ENCODE data around the gene ALKBH5.
A peak's percentile ranks its signal among the peaks of the same experiment; 100 is the strongest.

ALKBH5 gene

DNA sequence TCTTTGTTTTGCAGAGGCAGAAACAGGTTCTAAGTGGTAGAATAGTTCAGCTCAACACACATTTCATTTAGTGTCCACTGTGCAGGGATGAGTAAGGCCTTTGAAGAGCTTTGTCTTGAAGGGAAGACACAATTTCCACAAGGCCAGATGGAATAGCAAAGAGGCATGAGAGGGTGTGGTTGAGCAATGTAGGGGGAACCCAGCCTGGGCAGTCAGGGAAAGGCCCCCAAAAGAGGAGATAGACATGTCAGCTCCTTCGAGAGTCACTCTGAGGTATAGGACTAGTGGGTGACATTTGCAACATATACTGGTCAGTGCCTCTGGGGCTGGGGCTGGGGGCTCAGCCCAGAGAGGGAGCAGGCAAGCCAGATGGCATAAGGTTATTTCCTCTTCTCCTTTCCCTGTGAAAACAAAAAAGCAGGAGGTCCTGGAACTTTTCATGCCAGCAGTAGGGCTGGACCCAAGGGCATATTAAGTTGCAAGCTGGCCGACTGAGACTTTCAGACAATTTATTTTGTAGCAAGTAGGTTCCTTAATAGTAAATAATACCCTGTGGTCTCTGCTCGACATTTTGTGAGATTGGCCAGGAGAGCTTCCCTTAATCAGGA is 7.1 kb downstream of the ALKBH5 start:
- DNase-seq (ENCODE audit: low read depth): no peak
- H3K4me3 ChIP-seq (ENCODE audit: low read depth, low read length): no peak overlapping the region
- TF ChIP-seq, protein P1, sequence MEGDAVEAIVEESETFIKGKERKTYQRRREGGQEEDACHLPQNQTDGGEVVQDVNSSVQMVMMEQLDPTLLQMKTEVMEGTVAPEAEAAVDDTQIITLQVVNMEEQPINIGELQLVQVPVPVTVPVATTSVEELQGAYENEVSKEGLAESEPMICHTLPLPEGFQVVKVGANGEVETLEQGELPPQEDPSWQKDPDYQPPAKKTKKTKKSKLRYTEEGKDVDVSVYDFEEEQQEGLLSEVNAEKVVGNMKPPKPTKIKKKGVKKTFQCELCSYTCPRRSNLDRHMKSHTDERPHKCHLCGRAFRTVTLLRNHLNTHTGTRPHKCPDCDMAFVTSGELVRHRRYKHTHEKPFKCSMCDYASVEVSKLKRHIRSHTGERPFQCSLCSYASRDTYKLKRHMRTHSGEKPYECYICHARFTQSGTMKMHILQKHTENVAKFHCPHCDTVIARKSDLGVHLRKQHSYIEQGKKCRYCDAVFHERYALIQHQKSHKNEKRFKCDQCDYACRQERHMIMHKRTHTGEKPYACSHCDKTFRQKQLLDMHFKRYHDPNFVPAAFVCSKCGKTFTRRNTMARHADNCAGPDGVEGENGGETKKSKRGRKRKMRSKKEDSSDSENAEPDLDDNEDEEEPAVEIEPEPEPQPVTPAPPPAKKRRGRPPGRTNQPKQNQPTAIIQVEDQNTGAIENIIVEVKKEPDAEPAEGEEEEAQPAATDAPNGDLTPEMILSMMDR (IDR thresholded peaks at IDR 0.05; ENCODE audit: insufficient read depth, low read depth, low read length, missing control alignments): no peak

DNA sequence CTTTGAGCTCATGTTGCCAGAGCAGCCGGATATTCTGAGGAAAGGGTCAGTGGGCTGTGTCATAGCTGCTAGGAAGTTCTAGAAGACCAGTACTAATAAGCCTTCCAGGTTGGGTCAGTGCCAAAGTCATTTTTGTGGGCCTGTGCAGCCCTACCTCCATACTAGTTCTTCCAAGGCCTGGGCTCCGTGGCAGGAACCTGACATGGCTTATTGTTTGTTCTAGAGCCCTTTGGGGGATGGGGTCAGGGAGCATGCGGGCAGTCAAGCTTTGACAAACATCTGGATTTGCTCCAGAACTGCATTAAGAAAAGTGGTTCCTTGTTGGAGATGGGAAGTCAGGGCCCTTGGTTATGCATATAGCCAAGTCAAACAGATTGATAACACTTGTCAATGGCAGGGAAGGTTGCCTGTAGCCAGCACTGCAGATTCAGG is 7.6 kb downstream of the ALKBH5 start:
- TF ChIP-seq, protein P1 (IDR thresholded peaks at IDR 0.05; ENCODE audit: insufficient read depth, low read depth, low read length, missing control alignments): no peak
- H3K4me3 ChIP-seq (ENCODE audit: low read depth, low read length): no peak overlapping the region
- no peak for DNase-seq (ENCODE audit: low read depth)

DNA sequence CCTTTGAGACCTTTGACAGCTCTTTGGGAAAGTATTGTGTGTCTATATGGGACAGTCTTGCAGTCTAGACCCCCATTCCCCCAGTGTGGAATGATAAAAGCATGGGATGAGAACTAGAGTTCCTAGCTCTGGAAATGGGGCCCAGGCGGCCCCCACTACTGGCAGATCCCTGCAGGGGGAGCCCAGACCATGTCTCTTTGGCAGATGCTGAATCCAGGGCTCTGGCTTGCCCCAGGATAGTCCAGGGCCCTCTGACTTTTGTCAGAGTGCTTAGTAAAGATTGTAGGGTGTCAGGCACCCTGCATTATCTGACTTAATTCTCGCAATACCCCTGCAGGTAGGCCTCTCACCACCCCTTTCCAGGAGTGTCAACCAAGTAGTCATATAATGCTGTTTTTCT is 8.3 kb downstream of the ALKBH5 start:
- DNase-seq (ENCODE audit: low read depth): no peak
- H3K4me3 ChIP-seq (ENCODE audit: low read depth, low read length): no peak overlapping the region
- TF ChIP-seq, protein P1 (IDR thresholded peaks at IDR 0.05; ENCODE audit: insufficient read depth, low read depth, low read length, missing control alignments): peak; percentile 30

DNA sequence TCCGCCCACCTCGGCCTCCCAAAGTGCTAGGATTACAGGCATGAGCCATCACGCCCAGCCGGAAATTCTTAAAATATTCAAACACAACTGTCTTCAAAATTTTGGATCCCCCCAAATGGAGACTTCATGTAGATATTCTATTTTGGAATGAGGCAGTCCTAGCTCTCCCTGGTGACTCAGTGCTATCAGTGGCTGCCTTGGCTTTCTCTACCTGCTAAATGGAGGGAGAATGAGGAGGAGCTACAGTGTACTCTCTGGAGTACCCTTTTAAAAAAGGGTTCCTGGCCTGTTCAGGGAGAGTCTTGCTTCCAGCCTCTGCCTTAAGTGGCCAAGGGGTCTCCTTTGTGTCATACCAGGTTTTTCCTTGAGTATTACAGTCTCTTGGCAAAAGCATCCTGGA is 10.8 kb downstream of the ALKBH5 start:
- DNase-seq (ENCODE audit: low read depth): no peak
- H3K4me3 ChIP-seq (ENCODE audit: low read depth, low read length): no peak overlapping the region
- TF ChIP-seq, protein P1 (IDR thresholded peaks at IDR 0.05; ENCODE audit: insufficient read depth, low read depth, low read length, missing control alignments): no peak

DNA sequence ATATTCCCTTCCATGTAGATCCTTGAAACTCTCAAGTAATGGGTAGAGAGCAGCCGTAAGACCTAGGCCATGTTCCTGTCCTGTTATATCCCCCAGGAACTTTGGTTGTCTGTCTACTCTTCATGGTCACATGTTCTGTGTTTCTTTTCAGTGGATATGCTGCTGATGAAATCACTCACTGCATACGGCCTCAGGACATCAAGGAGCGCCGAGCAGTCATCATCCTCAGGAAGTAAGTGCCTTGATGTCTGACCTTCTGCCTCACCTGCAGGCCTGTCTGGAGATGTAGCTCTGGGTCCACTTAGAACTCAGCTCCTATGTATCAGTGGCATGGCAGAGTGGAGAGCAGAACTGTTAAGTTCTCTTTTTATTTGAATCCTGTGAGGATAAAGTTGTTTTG is 11.2 kb downstream of the ALKBH5 start:
- H3K4me3 ChIP-seq (ENCODE audit: low read depth, low read length): no peak overlapping the region
- TF ChIP-seq, protein P1 (IDR thresholded peaks at IDR 0.05; ENCODE audit: insufficient read depth, low read depth, low read length, missing control alignments): no peak
- no peak for DNase-seq (ENCODE audit: low read depth)

DNA sequence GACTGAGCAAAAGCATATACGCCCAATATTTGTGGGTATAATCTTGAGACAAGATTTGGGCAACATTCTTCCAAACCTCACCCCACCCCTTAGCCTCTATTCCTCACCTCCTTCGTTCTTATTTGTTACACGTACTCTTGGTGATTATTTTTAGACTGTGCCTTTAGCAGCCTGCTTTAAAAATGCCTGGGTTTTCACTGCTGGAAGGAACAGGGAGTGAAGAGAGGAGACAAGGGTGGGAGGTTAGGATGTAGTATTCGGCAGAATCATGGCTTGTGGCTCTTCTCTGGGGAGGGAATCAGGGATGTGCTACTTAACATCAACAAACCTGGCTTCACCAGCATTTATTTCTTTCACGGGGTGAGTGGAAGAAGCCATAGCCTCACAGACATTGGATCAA is 11.6 kb downstream of the ALKBH5 start:
- TF ChIP-seq, protein P1 (IDR thresholded peaks at IDR 0.05; ENCODE audit: insufficient read depth, low read depth, low read length, missing control alignments): no peak
- no peak overlapping the region for H3K4me3 ChIP-seq (ENCODE audit: low read depth, low read length)
- DNase-seq (ENCODE audit: low read depth): no peak

DNA sequence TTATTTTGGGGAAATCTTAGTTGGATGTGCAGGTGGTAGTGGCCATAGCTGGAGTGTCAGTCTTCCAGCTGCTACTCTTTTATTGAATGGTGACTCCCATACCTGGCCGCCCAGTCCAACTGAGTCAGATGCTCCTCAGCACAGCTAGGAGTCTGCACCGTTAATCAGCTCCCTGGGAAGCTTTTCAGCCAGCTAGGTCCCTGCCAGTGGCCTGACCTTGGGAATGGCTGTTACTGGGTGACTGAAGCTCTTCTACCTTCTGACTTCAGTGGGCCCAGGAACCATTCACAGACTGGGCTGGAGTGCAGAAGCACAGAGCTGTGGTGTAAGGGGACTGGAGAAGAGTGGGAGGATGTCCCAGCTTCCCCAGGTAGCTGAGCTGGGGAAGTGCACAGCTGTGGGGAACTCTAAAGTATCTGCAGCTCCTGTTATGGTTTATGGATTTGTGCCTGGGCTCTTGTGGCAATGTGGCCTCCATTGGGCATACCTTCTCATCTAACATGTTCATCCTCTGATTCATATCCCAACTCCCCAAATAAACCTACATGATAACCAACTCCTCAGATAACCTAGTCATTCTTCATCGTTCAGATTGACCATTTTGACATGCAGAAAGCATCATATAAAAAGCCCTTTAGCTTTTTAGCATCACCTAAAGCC is 14.0 kb downstream of the ALKBH5 start:
- TF ChIP-seq, protein P1 (IDR thresholded peaks at IDR 0.05; ENCODE audit: insufficient read depth, low read depth, low read length, missing control alignments): no peak
- H3K4me3 ChIP-seq (ENCODE audit: low read depth, low read length): no peak overlapping the region
- no peak for DNase-seq (ENCODE audit: low read depth)
